ENCODE results near the gene SLC18A3. TPM values are rescaled to one million over a fixed set of nuclear protein-coding genes. Genes with fewer than 3 reads are reported as not detected.

Gene SLC18A3
- total RNA-seq, 1 experiment from 2014 or later, result not detected

GRCh38 chr10:49654036-49654693 lies 44.1 kb downstream of the SLC18A3 start:
- Histone ChIP-seq H2AFZ (ENCODE audit: low read length) (no peak overlapping the region), H3K4me2 (ENCODE audit: insufficient read depth, insufficient read length, low read length) (no peak overlapping the region), H3K23ac (ENCODE audit: insufficient read length, low read depth, low read length) (no peak overlapping the region), H4K20me1 (ENCODE audit: control insufficient read depth, insufficient read depth, insufficient read length) (no peaks in the 10 kb centered on the region), H3K23me2 (ENCODE audit: insufficient read length, low read depth, low read length, poor library complexity, severe bottlenecking) (no peaks in the 10 kb centered on the region), H3K4me1 (ENCODE audit: insufficient read depth, low read length) (no peaks in the 10 kb centered on the region), H4K8ac (replicated peaks; ENCODE audit: insufficient read length, low read depth, low read length) (no peak overlapping the region), H2BK20ac (ENCODE audit: low read depth, low read length, poor library complexity, severe bottlenecking) (no peak overlapping the region), H3K9me3 (ENCODE audit: control insufficient read depth, low read depth, low read length) (no peaks in the 10 kb centered on the region), H2BK120ac (ENCODE audit: low read depth, low read length, poor library complexity, severe bottlenecking) (no peak overlapping the region), H3K14ac (ENCODE audit: insufficient read depth, low read length) (no peak overlapping the region; the same call in 1 of the 2 replicates), H3K79me1 (ENCODE audit: insufficient read depth, low read depth, low read length, poor library complexity, severe bottlenecking) (no peaks in the 10 kb centered on the region), H2BK5ac (ENCODE audit: insufficient read length, low read length) (no peak overlapping the region), H3K9ac (ENCODE audit: extremely low read depth, insufficient read length, low read length) (no peak overlapping the region), H4K5ac (ENCODE audit: insufficient read length, low read depth, low read length) (no peak overlapping the region), H3K27me3 (ENCODE audit: insufficient read depth, low read length) (no peaks in the 10 kb centered on the region; the same call in 1 of the 2 replicates), H3K56ac (ENCODE audit: insufficient read length, low read depth, low read length) (no peak overlapping the region), H3K27ac (ENCODE audit: insufficient read length, low read depth, low read length) (no peak overlapping the region), H3K4ac (ENCODE audit: low read depth, low read length) (no peak overlapping the region), H3K79me2 (ENCODE audit: insufficient read depth, low read length) (no peaks in the 10 kb centered on the region), H2AK5ac (ENCODE audit: insufficient read length, low read length) (no peak overlapping the region), H2BK12ac (ENCODE audit: insufficient read length, low read depth, low read length) (no peak overlapping the region), H2BK15ac (ENCODE audit: low read depth, low read length) (no peak overlapping the region), H4K91ac (ENCODE audit: insufficient read length, low read depth, low read length) (no peak overlapping the region), H3K18ac (ENCODE audit: insufficient read length, low read depth, low read length) (no peak overlapping the region), H3T11ph (ENCODE audit: low read length) (no peak overlapping the region)
- no peak; the same call in 2 of the 3 replicates for TF ChIP-seq CTCF (conservative IDR thresholded peaks at IDR 0.05)
- Mint-ChIP-seq H3K9me3 (peaks cover 7 to 11% of the 10 kb centered on the region in 2 experiments), H3K4me3 (no peak overlapping the region), H3K4me1 (peaks cover 9% of the 10 kb centered on the region in 2 experiments), H3K27me3 (ENCODE audit: low read depth) (peaks cover 65% of the 10 kb centered on the region), H3K27ac (no peak overlapping the region), H3K36me3 (ENCODE audit: insufficient read depth in 1 of 3, low read depth in 3 of 3) (peaks cover 0 to 6% (median 6%) of the 10 kb centered on the region in 3 experiments; a peak in 5 of 7 replicates)
- DNase-seq, result peak; percentile 22
- no CpG with 5 or more reads among the region's 5 CpGs for WGBS (ENCODE audit: extremely low coverage, insufficient read length, low lambda C conversion rate)

All from H9 (cell line).